SK-N-SH (cell line): Measurements from ENCODE around the gene TBC1D5. TPM values are rescaled to one million over a fixed set of nuclear protein-coding genes. Genes with fewer than 3 reads are reported as not detected.

Source experiments
- CTCF ChIA-PET: fragments of 300-600, 350-600 bp; formaldehyde crosslinking; extraction: SDS; loops from one replicate; lab custom pipeline; 2021; lab: Yijun Ruan, JAX
- POLR2A ChIA-PET: fragments of 350-600 bp; sonication (Branson Sonifier 250); formaldehyde crosslinking; extraction: SDS; loops from one replicate; lab custom pipeline; 2020; ENCODE audit warnings: antibody characterized with exemption, inconsistent platforms; lab: Yijun Ruan, JAX
- DNase-seq: peaks from one replicate; pipeline ENCODE4 v3.0.0; 2012
- H2AFZ ChIP-seq: fragments of 200-600 bp; sonication (generic); 2 replicates; pipeline ENCODE4 v1.8.1; 2016; ENCODE audit warnings: antibody characterized with exemption, mild to moderate bottlenecking, low read depth
- H3F3A ChIP-seq: fragments of 200-600 bp; sonication (generic); replicated peaks from 2 replicates; pipeline ENCODE3; 2016; ENCODE audit warnings: antibody characterized with exemption, mild to moderate bottlenecking; ENCODE audit not compliant: insufficient read depth
- H3K27ac ChIP-seq, 2 experiments: fragments of 200-500 bp in 1 of 2; fragments of 200-600 bp in 1 of 2; sonication (Bioruptor generic) in 1 of 2; sonication (generic), shearing (Covaris generic) in 1 of 2; 2 replicates each; pipeline versions ENCODE4 v1.5.1 to v1.6.1; 2014 to 2016; ENCODE audit warnings: low read depth in 2 of 2, inconsistent platforms in 1 of 2, low read length in 1 of 2, mild to moderate bottlenecking in 1 of 2, mixed read lengths in 1 of 2
- H3K27me3 ChIP-seq: fragments of 200-600 bp; sonication (generic), shearing (Covaris generic); 2 replicates; pipeline ENCODE4 v1.6.1; 2016; ENCODE audit warnings: mixed run types; ENCODE audit not compliant: insufficient read depth
- H3K36me3 ChIP-seq, 2 experiments: fragments of 200-500 bp in 1 of 2; fragments of 200-600 bp in 1 of 2; sonication (Bioruptor generic) in 1 of 2; sonication (generic) in 1 of 2; replicated peaks in 1 of 2; 2 replicates each; pipeline versions ENCODE3 to v1.5.1; 2014 to 2016; ENCODE audit warnings: low read length in 1 of 2, mild to moderate bottlenecking in 1 of 2; ENCODE audit not compliant: insufficient read depth in 2 of 2, control insufficient read depth in 1 of 2
- H3K4me1 ChIP-seq, 2 experiments: fragments of 200-500 bp in 1 of 2; fragments of 200-600 bp in 1 of 2; sonication (Bioruptor generic) in 1 of 2; sonication (generic), shearing (Covaris generic) in 1 of 2; 2 replicates each; pipeline versions ENCODE4 v1.5.1 to v1.6.1; 2014 to 2016; ENCODE audit warnings: low read depth in 1 of 2, low read length in 1 of 2, mixed run types in 1 of 2; ENCODE audit not compliant: insufficient read depth in 2 of 2, control insufficient read depth in 1 of 2
- H3K4me2 ChIP-seq: fragments of 200-600 bp; sonication (generic), shearing (Covaris generic); 2 replicates; pipeline ENCODE4 v1.6.1; 2017; ENCODE audit warnings: mixed run types
- H3K4me3 ChIP-seq, 2 experiments: fragments of 200-500 bp in 1 of 2; fragments of 200-600 bp in 1 of 2; sonication (Bioruptor generic) in 1 of 2; sonication (generic), shearing (Covaris generic) in 1 of 2; 2 replicates each; pipeline versions ENCODE4 v1.5.1 to v1.8.1; 2014 to 2016; ENCODE audit warnings: low read depth in 2 of 2, inconsistent platforms in 1 of 2, low read length in 1 of 2, mild to moderate bottlenecking in 1 of 2, mixed read lengths in 1 of 2, moderate library complexity in 1 of 2
- H3K79me2 ChIP-seq: fragments of 200-600 bp; sonication (generic); 2 replicates; pipeline ENCODE4 v1.8.1; 2017; ENCODE audit warnings: mild to moderate bottlenecking; ENCODE audit not compliant: insufficient read depth
- H3K9ac ChIP-seq: fragments of 200-600 bp; sonication (generic); 2 replicates; pipeline ENCODE4 v1.6.1; 2017; ENCODE audit warnings: mixed run types
- H3K9me2 ChIP-seq: fragments of 200-600 bp; sonication (generic); 2 replicates; pipeline ENCODE4 v1.6.1; 2017; ENCODE audit warnings: mixed run types
- H3K9me3 ChIP-seq: fragments of 200-600 bp; sonication (generic); 2 replicates; pipeline ENCODE4 v1.6.1; 2017; ENCODE audit warnings: mixed run types, mild to moderate bottlenecking, moderate library complexity
- H4K20me1 ChIP-seq: fragments of 200-600 bp; sonication (generic); 2 replicates; pipeline ENCODE4 v1.6.1; 2017; ENCODE audit warnings: mild to moderate bottlenecking, mixed run types; ENCODE audit not compliant: insufficient read depth
- EP300 ChIP-seq, 2 experiments: IDR thresholded peaks; 2 replicates each; pipeline versions ENCODE4 v1.4.0 to v1.6.1; 2012; ENCODE audit warnings: borderline replicate concordance in 1 of 2, low read depth in 1 of 2, low read length in 1 of 2
- FOSL2 ChIP-seq: IDR thresholded peaks from 2 replicates; pipeline ENCODE4 v1.4.0; 2012; ENCODE audit warnings: low read depth, mild to moderate bottlenecking, moderate library complexity, borderline replicate concordance
- FOXM1 ChIP-seq: IDR thresholded peaks from 2 replicates; pipeline ENCODE4 v1.4.0; 2012; ENCODE audit warnings: low read depth, mild to moderate bottlenecking
- GABPA ChIP-seq: IDR thresholded peaks from 2 replicates; pipeline ENCODE4 v1.4.0; 2012; ENCODE audit warnings: low read depth, mild to moderate bottlenecking
- GATA2 ChIP-seq: sonication (generic); formaldehyde crosslinking; IDR thresholded peaks from 2 replicates; pipeline ENCODE4 v1.5.0; 2020; ENCODE audit warnings: mild to moderate bottlenecking, missing genetic modification reagents
- NFIC ChIP-seq: IDR thresholded peaks from 2 replicates; pipeline ENCODE4 v1.4.0; 2012; ENCODE audit warnings: borderline replicate concordance
- RAD21 ChIP-seq: IDR thresholded peaks from 2 replicates; pipeline ENCODE4 v1.6.1; 2012; ENCODE audit warnings: mild to moderate bottlenecking, low read length
- RFX5 ChIP-seq: IDR thresholded peaks from 2 replicates; pipeline ENCODE4 v1.6.1; 2012; ENCODE audit warnings: mild to moderate bottlenecking, improper control_type of control experiment, low read length
- RXRA ChIP-seq: IDR thresholded peaks from 2 replicates; pipeline ENCODE4 v1.4.0; 2012; ENCODE audit warnings: low read depth, mild to moderate bottlenecking, borderline replicate concordance
- SMC3 ChIP-seq: IDR thresholded peaks from 2 replicates; pipeline ENCODE4 v1.6.1; 2012; ENCODE audit warnings: low read depth, low read length, improper control_type of control experiment
- TEAD4 ChIP-seq: IDR thresholded peaks from 2 replicates; pipeline ENCODE4 v1.4.0; 2012; ENCODE audit warnings: mild to moderate bottlenecking, borderline replicate concordance; ENCODE audit not compliant: insufficient read depth
- WGBS: methylation state at CpG from one replicate; pipeline ENCODE4 v1.1.6; 2017; ENCODE audit warnings: low lambda C conversion rate; 5-methylcytosine and 5-hydroxymethylcytosine counted together
- polyA plus RNA-seq, 3 experiments: library from polyadenylated mRNA; depleted of rRNA; stranded (reverse); fragments of >200 nt; gene quantifications; 2 replicates each; pipeline ENCODE4 v1.2.3, GENCODE V29; 2012
- TF ChIP-seq, protein P1 (sequence below): IDR thresholded peaks from 2 replicates; pipeline ENCODE4 v1.6.1; 2012; ENCODE audit warnings: mild to moderate bottlenecking, low read depth, low read length, moderate library complexity
- TF ChIP-seq, protein P2 (sequence below): fragments of 200-600 bp; sonication (generic); IDR thresholded peaks from 2 replicates; pipeline ENCODE4 v1.6.1; 2017; ENCODE audit warnings: antibody characterized with exemption, mild to moderate bottlenecking, moderate library complexity

Gene TBC1D5
- polyA plus RNA-seq, 1 of the 3 experiments (the other 2 are of a cell fraction): 19.5 TPM

DNA sequence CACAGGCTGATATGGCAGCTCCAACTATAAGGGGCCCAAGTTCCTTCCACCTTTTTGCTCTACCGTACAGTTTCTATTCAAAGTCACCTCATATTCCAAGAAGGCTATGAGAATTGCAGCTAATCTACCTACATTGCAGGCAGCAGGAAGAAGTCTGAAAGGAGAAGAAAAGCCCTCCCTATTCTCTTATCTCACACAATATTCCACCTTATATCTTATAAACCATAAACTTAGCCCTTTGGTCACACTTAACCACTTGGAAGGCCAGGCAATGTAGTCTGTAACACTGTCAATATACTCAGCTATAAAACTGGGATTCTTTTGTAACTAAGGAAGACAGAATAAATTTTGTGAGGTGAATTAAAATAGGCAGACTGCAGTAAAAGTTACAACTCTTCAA is 54.9 kb downstream of the TBC1D5 start:
- H3K27ac ChIP-seq: no peak overlapping the region
- H3K9me3 ChIP-seq: no peaks in the 10 kb centered on the region
- no peaks in the 10 kb centered on the region for H3K36me3 ChIP-seq
- no peak overlapping the region for H3K4me3 ChIP-seq
- peaks cover 0 to 5% of the 10 kb centered on the region in 2 experiments; a peak in 2 of 4 replicates for H3K4me1 ChIP-seq
- POLR2A ChIA-PET: no interaction called here
- WGBS: 100% methylated on average over 1 of the region's 1 CpG
- H3K9me2 ChIP-seq: no peaks in the 10 kb centered on the region
- no peak overlapping the region for H3K4me2 ChIP-seq
- 0 out of 2 replicates have a peak, but pooled peaks cover 3% of the 10 kb centered on the region for H4K20me1 ChIP-seq
- H3K9ac ChIP-seq: no peak overlapping the region
- peaks cover 3% of the 10 kb centered on the region for H3F3A ChIP-seq
- H2AFZ ChIP-seq: no peak overlapping the region
- TF ChIP-seq SMC3 (no peak), RFX5 (no peak), NFIC (no peak), EP300 (IDR thresholded peaks at IDR 0.05; ENCODE audit: borderline replicate concordance in 1 of 2, low read depth in 1 of 2, low read length in 1 of 2) (no peak), GATA2 (CRISPR knock-in tag) (no peak), FOXM1 (no peak), FOSL2 (no peak), GABPA (no peak)
- TF ChIP-seq, protein P1, sequence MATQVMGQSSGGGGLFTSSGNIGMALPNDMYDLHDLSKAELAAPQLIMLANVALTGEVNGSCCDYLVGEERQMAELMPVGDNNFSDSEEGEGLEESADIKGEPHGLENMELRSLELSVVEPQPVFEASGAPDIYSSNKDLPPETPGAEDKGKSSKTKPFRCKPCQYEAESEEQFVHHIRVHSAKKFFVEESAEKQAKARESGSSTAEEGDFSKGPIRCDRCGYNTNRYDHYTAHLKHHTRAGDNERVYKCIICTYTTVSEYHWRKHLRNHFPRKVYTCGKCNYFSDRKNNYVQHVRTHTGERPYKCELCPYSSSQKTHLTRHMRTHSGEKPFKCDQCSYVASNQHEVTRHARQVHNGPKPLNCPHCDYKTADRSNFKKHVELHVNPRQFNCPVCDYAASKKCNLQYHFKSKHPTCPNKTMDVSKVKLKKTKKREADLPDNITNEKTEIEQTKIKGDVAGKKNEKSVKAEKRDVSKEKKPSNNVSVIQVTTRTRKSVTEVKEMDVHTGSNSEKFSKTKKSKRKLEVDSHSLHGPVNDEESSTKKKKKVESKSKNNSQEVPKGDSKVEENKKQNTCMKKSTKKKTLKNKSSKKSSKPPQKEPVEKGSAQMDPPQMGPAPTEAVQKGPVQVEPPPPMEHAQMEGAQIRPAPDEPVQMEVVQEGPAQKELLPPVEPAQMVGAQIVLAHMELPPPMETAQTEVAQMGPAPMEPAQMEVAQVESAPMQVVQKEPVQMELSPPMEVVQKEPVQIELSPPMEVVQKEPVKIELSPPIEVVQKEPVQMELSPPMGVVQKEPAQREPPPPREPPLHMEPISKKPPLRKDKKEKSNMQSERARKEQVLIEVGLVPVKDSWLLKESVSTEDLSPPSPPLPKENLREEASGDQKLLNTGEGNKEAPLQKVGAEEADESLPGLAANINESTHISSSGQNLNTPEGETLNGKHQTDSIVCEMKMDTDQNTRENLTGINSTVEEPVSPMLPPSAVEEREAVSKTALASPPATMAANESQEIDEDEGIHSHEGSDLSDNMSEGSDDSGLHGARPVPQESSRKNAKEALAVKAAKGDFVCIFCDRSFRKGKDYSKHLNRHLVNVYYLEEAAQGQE: no peak
- DNase-seq: no peak
- CTCF ChIA-PET: interaction anchor here (0.7 to 2.9 kb wide), 11 partner anchors 9 to 757 kb away, joined by 3 to 14 read pairs (median 4); no protein-coding TSS in a partner anchor
- no peaks in the 10 kb centered on the region for H3K27me3 ChIP-seq
- peaks cover 5% of the 10 kb centered on the region for H3K79me2 ChIP-seq

DNA sequence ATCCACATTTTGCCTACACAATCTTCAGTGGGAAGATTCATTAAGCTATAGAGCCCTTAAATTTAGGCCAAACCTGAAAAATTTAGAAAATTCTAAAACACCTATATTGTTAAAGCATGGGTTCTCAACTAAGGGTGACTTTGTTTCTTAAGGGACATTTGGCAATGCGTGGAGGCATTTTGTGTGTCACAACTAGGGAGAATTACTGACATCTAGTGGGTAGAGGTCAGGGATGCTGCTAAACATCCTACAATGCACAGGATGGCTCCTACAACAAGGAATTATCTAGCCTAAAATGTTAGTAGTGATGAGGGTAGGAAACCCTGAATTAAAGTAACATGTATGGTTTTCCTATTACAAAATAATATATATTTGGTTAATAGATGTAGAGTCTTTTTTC is 55.8 kb downstream of the TBC1D5 start:
- Histone ChIP-seq H3K27ac (no peak overlapping the region), H3K9ac (no peak overlapping the region), H4K20me1 (0 out of 2 replicates have a peak, but pooled peaks cover 3% of the 10 kb centered on the region), H3K4me2 (no peak overlapping the region), H3K36me3 (no peaks in the 10 kb centered on the region), H3K79me2 (peaks cover 4% of the 10 kb centered on the region; the same call in 1 of the 2 replicates), H3K27me3 (no peaks in the 10 kb centered on the region), H3F3A (peaks cover 3% of the 10 kb centered on the region), H2AFZ (no peak overlapping the region), H3K4me1 (peaks cover 1 to 5% of the 10 kb centered on the region in 2 experiments; a peak in 3 of 4 replicates), H3K4me3 (no peak overlapping the region), H3K9me2 (no peaks in the 10 kb centered on the region), H3K9me3 (no peaks in the 10 kb centered on the region)
- POLR2A ChIA-PET: no interaction called here
- TF ChIP-seq, protein P2, sequence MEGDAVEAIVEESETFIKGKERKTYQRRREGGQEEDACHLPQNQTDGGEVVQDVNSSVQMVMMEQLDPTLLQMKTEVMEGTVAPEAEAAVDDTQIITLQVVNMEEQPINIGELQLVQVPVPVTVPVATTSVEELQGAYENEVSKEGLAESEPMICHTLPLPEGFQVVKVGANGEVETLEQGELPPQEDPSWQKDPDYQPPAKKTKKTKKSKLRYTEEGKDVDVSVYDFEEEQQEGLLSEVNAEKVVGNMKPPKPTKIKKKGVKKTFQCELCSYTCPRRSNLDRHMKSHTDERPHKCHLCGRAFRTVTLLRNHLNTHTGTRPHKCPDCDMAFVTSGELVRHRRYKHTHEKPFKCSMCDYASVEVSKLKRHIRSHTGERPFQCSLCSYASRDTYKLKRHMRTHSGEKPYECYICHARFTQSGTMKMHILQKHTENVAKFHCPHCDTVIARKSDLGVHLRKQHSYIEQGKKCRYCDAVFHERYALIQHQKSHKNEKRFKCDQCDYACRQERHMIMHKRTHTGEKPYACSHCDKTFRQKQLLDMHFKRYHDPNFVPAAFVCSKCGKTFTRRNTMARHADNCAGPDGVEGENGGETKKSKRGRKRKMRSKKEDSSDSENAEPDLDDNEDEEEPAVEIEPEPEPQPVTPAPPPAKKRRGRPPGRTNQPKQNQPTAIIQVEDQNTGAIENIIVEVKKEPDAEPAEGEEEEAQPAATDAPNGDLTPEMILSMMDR: peak; percentile 44; the same call in 1 of the 2 replicates
- TF ChIP-seq TEAD4 (no peak), NFIC (no peak), GABPA (no peak), RXRA (no peak), SMC3 (peak; percentile 52), RAD21 (peak; percentile 70)
- CTCF ChIA-PET: interaction anchor here (0.9 to 2.9 kb wide), 12 partner anchors 11 to 758 kb away, joined by 3 to 14 read pairs (median 4); no protein-coding TSS in a partner anchor
- 92% methylated on average over 1 of the region's 1 CpG for WGBS
- peak; percentile 13 for DNase-seq
